B cell (primary cell): ENCODE data around the gene SCRN2. TPM values are rescaled to one million over a fixed set of nuclear protein-coding genes. Genes with fewer than 3 reads are reported as not detected.

Experiments used
- ATAC-seq: fragments of 200-7000 bp; cut with Tn5 transposase; one replicate; pipeline ENCODE4 v1.10.0; 2021; ENCODE audit warnings: low read depth, mild to moderate bottlenecking, moderate number of reproducible peaks, moderate library complexity
- CTCF ChIA-PET: fragments of 350-600 bp; sonication (Branson Sonifier 250); formaldehyde crosslinking; loops from one replicate; lab custom pipeline; 2021; ENCODE audit warnings: antibody characterized with exemption, inconsistent platforms; lab: Charles Lee
- POLR2A ChIA-PET: fragments of 350-600 bp; sonication (Branson Sonifier 250); formaldehyde crosslinking; loops from one replicate; lab custom pipeline; 2021; ENCODE audit warnings: antibody characterized with exemption; lab: Charles Lee
- DNase-seq: peaks from one replicate; pipeline ENCODE4 v3.0.0; 2013
- H2AFZ ChIP-seq: 2 replicates; pipeline ENCODE4 v1.6.1; 2012; ENCODE audit warnings: mild to moderate bottlenecking, low read depth, low read length; ENCODE audit not compliant: insufficient read depth, poor library complexity, severe bottlenecking
- H3K27ac ChIP-seq, 2 donors: 1 replicate in 1 of 2; 2 replicates in 1 of 2; pipeline ENCODE4 v1.5.1; 2012 to 2013; ENCODE audit warnings: low read length in 2 of 2, mild to moderate bottlenecking in 2 of 2, moderate library complexity in 1 of 2
- H3K27me3 ChIP-seq, 4 experiments: fragments of 200-600 bp in 1 of 4; sonication (generic) in 1 of 4; replicated peaks in 1 of 4; 1 replicate in 2 of 4; 2 replicates in 2 of 4; pipeline versions ENCODE4 v1.6.1 to v1.7.0; 2013 to 2016; ENCODE audit warnings: low read length in 3 of 4, mild to moderate bottlenecking in 2 of 4, mixed read lengths in 1 of 4, moderate library complexity in 1 of 4; ENCODE audit not compliant: insufficient read depth in 4 of 4, control insufficient read depth in 3 of 4; ENCODE audit errors: control extremely low read depth in 1 of 4
- H3K36me3 ChIP-seq, 2 experiments: replicated peaks in 1 of 2; 1 replicate in 1 of 2; 2 replicates in 1 of 2; pipeline versions ENCODE4 v1.6.1 to v1.7.1; 2013; ENCODE audit warnings: low read length in 1 of 2; ENCODE audit not compliant: insufficient read depth in 2 of 2, control insufficient read depth in 1 of 2; ENCODE audit errors: control extremely low read depth in 1 of 2, extremely low read depth in 1 of 2
- H3K4me1 ChIP-seq, 2 donors: fragments of 200-600 bp in 1 of 2; sonication (generic) in 1 of 2; 1 replicate in 1 of 2; 2 replicates in 1 of 2; pipeline versions ENCODE4 v1.5.1 to v1.6.1; 2013 to 2017; ENCODE audit warnings: low read length in 2 of 2; ENCODE audit not compliant: control insufficient read depth in 2 of 2, insufficient read depth in 2 of 2
- H3K4me2 ChIP-seq: replicated peaks from 2 replicates; pipeline ENCODE3; 2012; ENCODE audit warnings: mild to moderate bottlenecking, low read depth, low read length; ENCODE audit not compliant: poor library complexity, severe bottlenecking
- H3K4me3 ChIP-seq, 5 experiments: fragments of 200-600 bp in 1 of 5; sonication (generic) in 1 of 5; 1 replicate in 3 of 5; 2 replicates in 2 of 5; pipeline versions ENCODE4 v1.5.1 to v1.7.0; 2011 to 2016; ENCODE audit warnings: low read length in 4 of 5, mild to moderate bottlenecking in 4 of 5, low read depth in 2 of 5, control low read depth in 1 of 5, moderate library complexity in 1 of 5; ENCODE audit not compliant: insufficient read depth in 1 of 5; ENCODE audit errors: control extremely low read depth in 1 of 5, extremely low read depth in 1 of 5
- H3K79me2 ChIP-seq: fragments of 200-600 bp; sonication (generic); one replicate; pipeline ENCODE4 v1.6.0; 2016; ENCODE audit warnings: low read length; ENCODE audit not compliant: control insufficient read depth, insufficient read depth
- H3K9ac ChIP-seq: fragments of 200-600 bp; sonication (generic); 2 replicates; pipeline ENCODE4 v1.6.1; 2017; ENCODE audit warnings: mild to moderate bottlenecking, low read length, moderate library complexity
- H3K9me3 ChIP-seq, 3 donors: one replicate each; pipeline versions ENCODE4 v1.6.1 to v1.7.1; 2013; ENCODE audit warnings: low read length in 2 of 3; ENCODE audit not compliant: control insufficient read depth in 2 of 3, insufficient read depth in 1 of 3; ENCODE audit errors: control extremely low read depth in 1 of 3
- H4K20me1 ChIP-seq: 2 replicates; pipeline ENCODE4 v1.6.0; 2012; ENCODE audit warnings: mild to moderate bottlenecking, low read length; ENCODE audit not compliant: insufficient read depth, control insufficient read depth, poor library complexity, severe bottlenecking
- H3K27ac Mint-ChIP-seq: one replicate; pipeline ENCODE4 v1.8.0; 2021; ENCODE audit warnings: mixed read lengths
- H3K27me3 Mint-ChIP-seq: one replicate; pipeline ENCODE4 v1.8.0; 2021; ENCODE audit warnings: mixed read lengths
- H3K4me1 Mint-ChIP-seq: one replicate; pipeline ENCODE4 v1.8.0; 2021; ENCODE audit warnings: mixed read lengths
- H3K4me3 Mint-ChIP-seq: one replicate; pipeline ENCODE4 v1.8.0; 2021; ENCODE audit warnings: mixed read lengths
- H3K9me3 Mint-ChIP-seq: one replicate; pipeline ENCODE4 v1.8.0; 2022; ENCODE audit warnings: mixed read lengths; ENCODE audit not compliant: insufficient read depth
- EZH2 ChIP-seq: IDR thresholded peaks from 2 replicates; pipeline ENCODE4 v1.6.1; 2012; ENCODE audit warnings: borderline replicate concordance, low read depth, mild to moderate bottlenecking, moderate library complexity, low read length; ENCODE audit not compliant: insufficient read depth, poor library complexity, severe bottlenecking
- WGBS: methylation state at CpG from one replicate; pipeline ENCODE4 v1.1.5; 2013; ENCODE audit warnings: missing lambda C conversion rate; ENCODE audit not compliant: insufficient coverage; 5-methylcytosine and 5-hydroxymethylcytosine counted together
- intact Hi-C: fragments of 100-400 bp; cut with micrococcal nuclease; formaldehyde crosslinking; loops from one replicate; pipeline ENCODE4 v1.10.0; 2022
- polyA plus RNA-seq: library from polyadenylated mRNA; depleted of rRNA; stranded (reverse); fragments of >200 nt; gene quantifications from 2 replicates; pipeline ENCODE4 v1.2.3, GENCODE V29; 2012
- total RNA-seq, 2 donors: library from RNA; stranded (reverse); fragments of 120-200 nt in 1 of 2; gene quantifications; 1 replicate in 1 of 2; 2 replicates in 1 of 2; pipeline versions ENCODE4 v1.2.3 to v1.2.4, GENCODE V29; 2013 to 2022
- TF ChIP-seq, protein P1 (sequence below): fragments of 200-600 bp; IDR thresholded peaks from one replicate; pipeline ENCODE4 v1.8.0; 2022; ENCODE audit warnings: antibody characterized with exemption, mild to moderate bottlenecking

Gene SCRN2
- total and polyA plus RNA-seq, 2 donors (not counting 1 experiment from before 2014, with no cell fraction given), result 47.8 to 71.9 TPM

DNA sequence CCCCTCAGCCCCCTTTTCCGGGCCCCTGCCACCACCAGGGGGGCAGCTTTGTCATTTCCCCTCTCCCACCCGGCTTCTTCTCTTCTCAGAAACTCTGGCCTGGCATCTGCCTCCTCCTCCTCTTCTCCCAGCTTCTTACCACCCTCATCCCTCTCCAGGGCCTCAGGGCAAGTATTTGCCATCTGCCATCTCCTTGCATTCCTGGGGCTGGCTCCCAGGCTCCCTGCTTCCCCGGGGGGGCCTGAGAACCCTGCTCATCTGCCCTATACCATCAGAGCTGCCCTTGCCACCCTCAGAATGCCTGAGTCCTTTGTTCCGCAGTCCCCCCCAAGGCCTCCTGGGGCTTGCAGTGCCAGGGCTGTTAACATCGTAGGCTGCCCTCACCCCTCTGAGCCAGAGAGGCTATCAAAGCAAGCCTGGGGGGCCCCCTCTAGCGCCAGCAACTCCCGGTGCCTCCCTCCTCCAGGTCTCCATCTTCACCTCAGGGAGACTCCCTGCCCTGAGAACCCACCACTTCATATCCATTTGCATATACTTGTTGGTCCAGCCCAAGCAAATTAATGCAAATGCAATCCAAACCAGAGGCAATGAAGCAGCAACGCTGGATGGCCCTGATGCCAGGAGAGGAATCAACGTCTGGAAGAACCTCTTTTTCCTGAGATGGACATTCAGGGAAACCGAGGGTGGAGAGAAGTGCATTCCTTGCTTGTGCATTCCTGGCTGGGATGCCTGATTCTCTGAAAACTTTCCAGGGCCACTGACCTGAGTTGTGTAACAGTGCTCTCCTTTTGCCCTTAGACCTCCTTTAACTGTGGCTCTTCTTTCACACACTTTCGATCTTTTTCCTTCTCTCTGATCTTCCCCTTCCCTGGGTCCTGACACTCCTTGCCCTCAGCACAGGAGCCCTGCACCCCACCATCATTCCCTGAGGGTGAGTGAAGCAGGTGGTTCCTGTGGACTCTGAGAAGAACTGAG is 34.2 kb upstream of the SCRN2 start:
- no peak overlapping the region for H3K4me3 Mint-ChIP-seq
- Histone ChIP-seq H3K27me3 (peaks cover 0 to 70% (median 19%) of the 10 kb centered on the region in 4 experiments), H3K4me2 (no peak overlapping the region), H4K20me1 (no peaks in the 10 kb centered on the region), H3K79me2 (no peaks in the 10 kb centered on the region), H2AFZ (no peak overlapping the region), H3K9me3 (no peaks in the 10 kb centered on the region), H3K9ac (no peak overlapping the region), H3K4me3 (no peak overlapping the region), H3K4me1 (peaks cover 8 to 9% of the 10 kb centered on the region in 2 donors), H3K36me3 (no peaks in the 10 kb centered on the region), H3K27ac (no peak overlapping the region)
- H3K27me3 Mint-ChIP-seq, result peaks cover 54% of the 10 kb centered on the region
- DNase-seq (no peak), ATAC-seq (no peak)
- CTCF ChIA-PET, result no interaction called here
- H3K4me1 Mint-ChIP-seq, result peaks cover 5% of the 10 kb centered on the region
- H3K9me3 Mint-ChIP-seq, result no peaks in the 10 kb centered on the region
- no peak overlapping the region for H3K27ac Mint-ChIP-seq
- intact Hi-C loops, result no loop called here
- POLR2A ChIA-PET, result no interaction called here
- 74% methylated on average over 10 of the region's 11 CpGs for WGBS
- no peak for TF ChIP-seq EZH2
- TF ChIP-seq, protein P1, sequence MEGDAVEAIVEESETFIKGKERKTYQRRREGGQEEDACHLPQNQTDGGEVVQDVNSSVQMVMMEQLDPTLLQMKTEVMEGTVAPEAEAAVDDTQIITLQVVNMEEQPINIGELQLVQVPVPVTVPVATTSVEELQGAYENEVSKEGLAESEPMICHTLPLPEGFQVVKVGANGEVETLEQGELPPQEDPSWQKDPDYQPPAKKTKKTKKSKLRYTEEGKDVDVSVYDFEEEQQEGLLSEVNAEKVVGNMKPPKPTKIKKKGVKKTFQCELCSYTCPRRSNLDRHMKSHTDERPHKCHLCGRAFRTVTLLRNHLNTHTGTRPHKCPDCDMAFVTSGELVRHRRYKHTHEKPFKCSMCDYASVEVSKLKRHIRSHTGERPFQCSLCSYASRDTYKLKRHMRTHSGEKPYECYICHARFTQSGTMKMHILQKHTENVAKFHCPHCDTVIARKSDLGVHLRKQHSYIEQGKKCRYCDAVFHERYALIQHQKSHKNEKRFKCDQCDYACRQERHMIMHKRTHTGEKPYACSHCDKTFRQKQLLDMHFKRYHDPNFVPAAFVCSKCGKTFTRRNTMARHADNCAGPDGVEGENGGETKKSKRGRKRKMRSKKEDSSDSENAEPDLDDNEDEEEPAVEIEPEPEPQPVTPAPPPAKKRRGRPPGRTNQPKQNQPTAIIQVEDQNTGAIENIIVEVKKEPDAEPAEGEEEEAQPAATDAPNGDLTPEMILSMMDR, result no peak
